Measurements from ENCODE around the gene NMUR1.

- TF ChIP-seq CTCF (IDR thresholded peaks at IDR 0.05; ENCODE audit: low read length) (no peak), EZH2 (optimal IDR thresholded peaks at IDR 0.05; ENCODE audit: low read depth, low read length) (no peak), EZH2phosphoT487 (IDR thresholded peaks at IDR 0.05; ENCODE audit: low read length) (no peak)
Measured at GRCh38 chr2:231494669-231495068, 35.6 kb downstream of the NMUR1 start.
